GM10266 (cell line): ENCODE data around the gene TYW5.
A peak's percentile ranks its signal among the peaks of the same experiment; 100 is the strongest.

Experiments used
- DNase-seq: peaks from one replicate; pipeline ENCODE4 v3.0.0; 2012; ENCODE audit errors: extremely low spot score
- CTCF ChIP-seq: IDR thresholded peaks from 2 replicates; pipeline ENCODE4 v1.5.1; 2012; ENCODE audit warnings: mild to moderate bottlenecking, low read depth; ENCODE audit not compliant: control insufficient read depth, insufficient read depth; ENCODE audit errors: missing control alignments

Gene TYW5

GRCh38 chr2:199911052-199911876 lies 44.0 kb downstream of the TYW5 start, which contains the start of gene C2orf69:
TSS of gene C2orf69 (plus strand) at chr2:199911293. CDS start at chr2:199911439, 146 bp downstream.
- no peak for TF ChIP-seq CTCF
- DNase-seq, result peak; percentile 94

GRCh38 chr2:199910338-199911051 lies 44.8 kb downstream of the TYW5 start:
- no peak for DNase-seq
- TF ChIP-seq CTCF, result no peak

- no peak for DNase-seq
- no peak for TF ChIP-seq CTCF
These were observed 48.1 kb downstream of the TYW5 start for GRCh38 chr2:199907008-199907714.

GRCh38 chr2:199903111-199903510 lies 52.2 kb downstream of the TYW5 start:
- no peak for DNase-seq
- TF ChIP-seq CTCF, result no peak

- TF ChIP-seq CTCF, result no peak
- no peak for DNase-seq
These were observed 52.7 kb downstream of the TYW5 start for GRCh38 chr2:199902486-199903110.

- no peak for TF ChIP-seq CTCF
- DNase-seq, result no peak
These were observed 53.3 kb downstream of the TYW5 start for GRCh38 chr2:199901942-199902341.
